CD8-positive, alpha-beta memory T cell (primary cell): ENCODE measurements around the gene CHST3. TPM values are rescaled to one million over a fixed set of nuclear protein-coding genes. Genes with fewer than 3 reads are reported as not detected.

Experiments
- CTCF ChIA-PET: fragments of 350-600 bp; sonication (Branson Sonifier 250); formaldehyde crosslinking; loops from one replicate; lab custom pipeline; 2021; ENCODE audit warnings: antibody characterized with exemption; lab: Charles Lee
- POLR2A ChIA-PET: fragments of 350-600 bp; sonication (Branson Sonifier 250); formaldehyde crosslinking; loops from one replicate; lab custom pipeline; 2021; ENCODE audit warnings: antibody characterized with exemption; lab: Charles Lee
- DNase-seq, 5 donors: peaks; one replicate each; pipeline versions ENCODE4 v3.0.0 to v3.0.0-alpha.2; 2020 to 2022; ENCODE audit warnings: mixed read lengths in 1 of 5
- H3K27ac ChIP-seq: one replicate; pipeline ENCODE4 v1.7.0; 2013; ENCODE audit warnings: low read depth, mild to moderate bottlenecking, low read length, moderate library complexity
- H3K27me3 ChIP-seq: 2 replicates; pipeline ENCODE4 v1.7.0; 2013; ENCODE audit warnings: low read length, mild to moderate bottlenecking; ENCODE audit not compliant: insufficient read depth, poor library complexity, severe bottlenecking
- H3K36me3 ChIP-seq: 2 replicates; pipeline ENCODE4 v1.7.0; 2013; ENCODE audit warnings: mild to moderate bottlenecking, low read length, moderate library complexity; ENCODE audit not compliant: insufficient read depth
- H3K4me1 ChIP-seq: 2 replicates; pipeline ENCODE4 v1.7.0; 2013; ENCODE audit warnings: mild to moderate bottlenecking, low read length, moderate library complexity; ENCODE audit not compliant: insufficient read depth
- H3K4me3 ChIP-seq: 2 replicates; pipeline ENCODE4 v1.7.0; 2013; ENCODE audit warnings: mild to moderate bottlenecking, low read length
- H3K9me3 ChIP-seq: 2 replicates; pipeline ENCODE4 v1.7.0; 2013; ENCODE audit warnings: mild to moderate bottlenecking, low read length
- H3K27ac Mint-ChIP-seq, 8 donors: one replicate each; pipeline ENCODE4 v1.8.0; 2020 to 2021; ENCODE audit warnings: mixed read lengths in 8 of 8, mild to moderate bottlenecking in 6 of 8, inconsistent platforms in 3 of 8, moderate library complexity in 3 of 8
- H3K27me3 Mint-ChIP-seq, 2 donors: one replicate each; pipeline ENCODE4 v1.8.0; 2020 to 2021; ENCODE audit warnings: mixed read lengths in 2 of 2, mild to moderate bottlenecking in 1 of 2, moderate library complexity in 1 of 2
- H3K36me3 Mint-ChIP-seq, 3 donors: one replicate each; pipeline ENCODE4 v1.8.0; 2020 to 2021; ENCODE audit warnings: mixed read lengths in 3 of 3, inconsistent platforms in 1 of 3, mild to moderate bottlenecking in 1 of 3
- H3K4me1 Mint-ChIP-seq, 3 donors: one replicate each; pipeline ENCODE4 v1.8.0; 2020 to 2021; ENCODE audit warnings: mixed read lengths in 3 of 3, inconsistent platforms in 1 of 3, mild to moderate bottlenecking in 1 of 3
- H3K4me3 Mint-ChIP-seq, 7 donors: one replicate each; pipeline ENCODE4 v1.8.0; 2020 to 2021; ENCODE audit warnings: mixed read lengths in 7 of 7, mild to moderate bottlenecking in 6 of 7, moderate library complexity in 4 of 7, inconsistent platforms in 2 of 7
- H3K9me3 Mint-ChIP-seq, 5 donors: one replicate each; pipeline ENCODE4 v1.8.0; 2020 to 2022; ENCODE audit warnings: mixed read lengths in 5 of 5, mild to moderate bottlenecking in 3 of 5, moderate library complexity in 2 of 5, inconsistent platforms in 1 of 5
- polyA plus RNA-seq: library from polyadenylated mRNA; unstranded; fragments of 300-500 nt; fragmentation: Illumina TruSeq; gene quantifications from one replicate; pipeline ENCODE4 v1.2.3, GENCODE V29; 2021
- total RNA-seq, 2 experiments: library from RNA; stranded (reverse); gene quantifications; one replicate each; pipeline ENCODE4 v1.2.3, GENCODE V29; 2021

Gene CHST3
- total and polyA plus RNA-seq, 3 experiments from 2014 or later: 0.07 TPM; not detected in 1

DNA sequence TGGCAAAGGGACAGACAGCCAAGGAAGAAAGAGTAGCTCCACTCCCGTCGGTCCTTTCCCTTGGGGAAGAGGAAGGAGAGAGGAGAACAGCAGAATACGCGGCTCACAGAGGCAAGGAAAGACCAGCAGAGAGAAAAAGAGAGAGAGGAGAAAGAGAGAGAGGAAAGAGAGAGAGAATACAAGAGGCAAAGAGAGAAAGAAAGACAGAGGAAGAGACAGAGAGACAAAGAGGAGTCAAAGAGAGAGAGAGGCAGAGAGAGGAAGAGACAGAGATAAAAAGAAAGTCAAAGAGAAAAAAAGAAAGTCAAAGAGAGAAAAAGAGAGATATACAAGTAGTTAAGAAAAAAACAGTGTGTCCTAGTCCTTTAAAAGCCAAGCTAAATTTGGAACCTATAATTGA lies 23.4 kb upstream of the CHST3 start:
- H3K36me3 ChIP-seq: no peaks in the 10 kb centered on the region
- Mint-ChIP-seq H3K4me1 (peaks cover 4 to 12% (median 6%) of the 10 kb centered on the region in 3 donors), H3K27ac (peak overlapping the region in 1 of 8 donors; percentile 16), H3K4me3 (no peak overlapping the region), H3K27me3 (peaks cover 19 to 34% of the 10 kb centered on the region in 2 donors), H3K9me3 (peaks cover 8 to 56% (median 42%) of the 10 kb centered on the region in 5 donors), H3K36me3 (peaks cover 1 to 47% (median 4%) of the 10 kb centered on the region in 3 donors)
- DNase-seq: no peak
- H3K27ac ChIP-seq: no peak overlapping the region
- no peaks in the 10 kb centered on the region for H3K27me3 ChIP-seq
- CTCF ChIA-PET: no interaction called here
- no peak overlapping the region for H3K4me3 ChIP-seq
- H3K9me3 ChIP-seq: peaks cover 13% of the 10 kb centered on the region
- POLR2A ChIA-PET: no interaction called here
- H3K4me1 ChIP-seq: no peaks in the 10 kb centered on the region

DNA sequence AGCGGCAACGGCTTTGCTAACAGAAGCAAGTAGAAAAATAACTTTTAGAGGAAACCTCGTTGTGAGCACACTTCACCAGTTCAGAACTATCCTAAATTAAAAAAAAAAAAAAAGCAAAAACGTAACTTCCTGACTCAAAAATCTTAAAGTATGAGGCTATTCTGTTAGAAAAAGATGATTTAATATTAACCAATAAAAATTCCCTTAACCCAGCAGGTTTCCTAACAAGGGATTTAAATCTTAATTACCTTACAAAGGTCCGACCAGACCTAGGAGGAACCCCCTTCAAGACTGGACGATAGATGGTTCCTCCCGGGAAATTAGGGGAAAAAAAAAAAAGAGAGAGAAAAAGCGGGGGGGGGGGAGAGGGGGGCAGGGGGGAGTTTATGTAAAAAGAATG lies 22.9 kb upstream of the CHST3 start:
- ChIA-PET POLR2A (no interaction called here), CTCF (no interaction called here)
- peaks cover 18% of the 10 kb centered on the region for H3K9me3 ChIP-seq

DNA sequence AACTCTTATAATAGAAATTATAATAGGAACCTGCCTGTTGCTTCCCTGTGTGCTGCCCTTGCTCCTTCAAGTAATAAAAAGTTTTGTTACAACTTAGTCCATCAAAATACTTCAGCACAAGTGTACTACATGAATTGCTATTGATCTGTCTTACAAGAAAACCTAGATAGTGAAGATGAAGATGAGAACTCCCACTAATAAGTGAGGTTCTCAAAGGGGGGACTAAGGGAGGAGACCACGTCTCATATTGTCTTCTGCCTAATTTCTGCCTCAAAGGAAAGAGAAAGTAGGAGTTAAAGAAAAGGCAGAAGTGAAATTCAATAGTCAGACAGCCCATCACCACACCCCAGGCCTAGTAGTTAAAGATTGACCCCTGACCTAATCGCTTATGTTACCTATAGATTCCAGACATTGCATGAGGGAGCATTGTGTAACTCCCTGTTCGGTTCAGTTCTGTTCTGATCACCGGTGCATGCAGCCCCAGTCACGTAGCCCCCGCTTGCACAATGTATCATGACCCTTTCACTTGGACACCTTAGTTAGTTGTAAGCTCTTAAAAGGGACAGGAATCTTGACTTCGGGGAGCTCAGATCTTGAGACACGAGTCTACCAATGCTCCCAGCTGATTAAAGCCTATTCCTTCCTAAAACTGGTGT lies 18.2 kb upstream of the CHST3 start:
- H3K27me3 Mint-ChIP-seq: peaks cover 3 to 12% of the 10 kb centered on the region in 2 donors
- no peak overlapping the region for H3K27ac Mint-ChIP-seq
- H3K27ac ChIP-seq: no peak overlapping the region
- peaks cover 22 to 73% (median 68%) of the 10 kb centered on the region in 5 donors for H3K9me3 Mint-ChIP-seq
- ChIA-PET CTCF (no interaction called here), POLR2A (no interaction called here)
- DNase-seq: peak in 1 of 5 donors; percentile 8
- no peaks in the 10 kb centered on the region for H3K4me1 Mint-ChIP-seq
- peaks cover 6 to 36% (median 7%) of the 10 kb centered on the region in 3 donors for H3K36me3 Mint-ChIP-seq
- no peak overlapping the region for H3K4me3 Mint-ChIP-seq
- H3K36me3 ChIP-seq: no peaks in the 10 kb centered on the region
- H3K9me3 ChIP-seq: peaks cover 24% of the 10 kb centered on the region
- no peaks in the 10 kb centered on the region for H3K27me3 ChIP-seq
- H3K4me3 ChIP-seq: no peak overlapping the region
- H3K4me1 ChIP-seq: no peaks in the 10 kb centered on the region

More for the DNA sequence above, 22.9 kb upstream of the CHST3 start:
- Mint-ChIP-seq H3K36me3 (peaks cover 3 to 47% (median 8%) of the 10 kb centered on the region in 3 donors), H3K27ac (no peak overlapping the region), H3K27me3 (peaks cover 22 to 31% of the 10 kb centered on the region in 2 donors), H3K4me1 (peaks cover 4 to 12% (median 6%) of the 10 kb centered on the region in 3 donors), H3K4me3 (no peak overlapping the region), H3K9me3 (peaks cover 13 to 62% (median 47%) of the 10 kb centered on the region in 5 donors)
- Histone ChIP-seq H3K36me3 (no peaks in the 10 kb centered on the region), H3K4me1 (no peaks in the 10 kb centered on the region), H3K27me3 (no peaks in the 10 kb centered on the region), H3K27ac (no peak overlapping the region), H3K4me3 (no peak overlapping the region)
- DNase-seq: no peak

DNA sequence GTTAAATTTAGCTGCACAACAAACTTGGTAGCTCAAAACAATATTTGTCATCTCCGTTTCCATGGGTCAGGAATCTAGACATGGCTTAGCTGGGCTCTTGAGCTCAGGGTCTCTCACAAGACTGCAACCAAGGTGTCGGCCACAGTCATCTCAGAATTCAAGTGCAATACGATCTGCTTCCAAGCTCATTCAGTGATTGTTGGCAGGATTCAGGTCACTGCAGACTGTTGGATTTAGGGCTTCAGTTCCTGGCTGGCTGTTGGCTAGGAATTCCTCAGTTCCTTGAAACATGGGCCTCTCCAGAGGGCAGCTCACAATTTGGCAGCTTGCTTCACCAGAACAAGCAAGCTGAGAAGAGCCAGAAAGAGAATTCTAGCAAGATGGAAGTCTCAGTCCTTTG lies 17.5 kb upstream of the CHST3 start:
- Histone ChIP-seq H3K27ac (no peak overlapping the region), H3K27me3 (no peaks in the 10 kb centered on the region), H3K36me3 (no peaks in the 10 kb centered on the region), H3K4me1 (no peaks in the 10 kb centered on the region), H3K4me3 (no peak overlapping the region), H3K9me3 (peaks cover 24% of the 10 kb centered on the region)
- H3K9me3 Mint-ChIP-seq: peaks cover 22 to 68% (median 64%) of the 10 kb centered on the region in 5 donors
- no peak overlapping the region for H3K27ac Mint-ChIP-seq
- DNase-seq: no peak
- no peaks in the 10 kb centered on the region for H3K4me1 Mint-ChIP-seq
- no peak overlapping the region for H3K4me3 Mint-ChIP-seq
- H3K36me3 Mint-ChIP-seq: peaks cover 6 to 34% (median 7%) of the 10 kb centered on the region in 3 donors
- ChIA-PET POLR2A (interaction anchor here (0.7 kb wide), 1 partner anchor 11 kb away, joined by 4 read pairs; no protein-coding TSS in a partner anchor), CTCF (no interaction called here)
- H3K27me3 Mint-ChIP-seq: peaks cover 0 to 12% of the 10 kb centered on the region in 2 donors

DNA sequence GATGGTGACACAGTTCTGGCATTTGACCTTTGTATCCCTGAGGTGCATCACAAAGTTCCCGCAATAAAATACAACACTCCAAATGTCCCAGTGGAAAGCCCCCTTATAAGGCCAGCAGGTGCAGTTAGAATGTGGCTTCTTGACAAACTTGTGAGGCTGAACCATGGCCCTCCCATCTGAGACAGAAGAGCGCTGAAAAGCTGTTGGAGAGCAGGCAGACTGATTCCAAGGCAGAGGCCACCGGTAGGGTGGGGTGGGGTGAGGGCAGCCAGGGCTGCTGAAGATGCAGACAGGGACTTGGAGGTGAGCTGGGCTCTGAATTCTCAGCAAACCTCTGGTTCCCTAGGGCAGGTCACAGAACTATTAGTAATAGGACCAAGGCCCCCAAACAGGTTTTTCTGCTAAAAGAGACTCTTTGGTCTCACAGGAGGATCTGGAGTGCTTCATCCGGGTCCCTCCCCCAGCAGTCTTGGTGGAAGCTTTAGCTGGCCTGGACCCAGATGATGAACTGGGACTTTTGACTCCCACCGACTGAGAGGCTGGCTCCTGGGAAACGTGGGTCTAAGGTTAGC lies 15.6 kb upstream of the CHST3 start:
- Mint-ChIP-seq H3K27ac (no peak overlapping the region), H3K36me3 (peaks cover 6 to 25% (median 7%) of the 10 kb centered on the region in 3 donors), H3K9me3 (peaks cover 17 to 58% (median 50%) of the 10 kb centered on the region in 5 donors), H3K27me3 (peaks cover 0 to 11% of the 10 kb centered on the region in 2 donors), H3K4me1 (no peaks in the 10 kb centered on the region), H3K4me3 (no peak overlapping the region)
- H3K4me1 ChIP-seq: no peaks in the 10 kb centered on the region
- POLR2A ChIA-PET: no interaction called here
- peaks cover 24% of the 10 kb centered on the region for H3K9me3 ChIP-seq
- no peaks in the 10 kb centered on the region for H3K36me3 ChIP-seq
- H3K27me3 ChIP-seq: no peaks in the 10 kb centered on the region
- H3K27ac ChIP-seq: no peak overlapping the region
- no peak for DNase-seq
- CTCF ChIA-PET: no interaction called here
- H3K4me3 ChIP-seq: no peak overlapping the region

DNA sequence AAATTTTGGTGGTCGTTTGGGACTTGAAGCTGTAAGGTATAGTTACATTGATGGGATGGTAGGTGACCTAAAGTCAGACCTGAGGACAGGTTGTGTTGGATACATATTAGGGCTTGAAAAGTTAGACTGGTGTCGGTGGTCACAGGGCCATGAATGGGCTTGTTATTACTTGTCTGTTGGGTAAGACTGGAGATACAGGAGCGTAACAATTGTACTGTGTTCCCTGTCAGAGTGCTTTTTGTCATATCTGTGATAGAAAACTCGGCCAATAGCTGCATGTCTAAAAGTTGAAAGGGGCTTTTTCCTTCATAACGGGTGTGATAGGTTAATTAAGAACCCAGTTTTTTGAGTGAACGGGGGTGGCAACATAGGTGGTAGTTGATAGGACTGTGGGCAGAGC lies 13.5 kb upstream of the CHST3 start:
- H3K27ac Mint-ChIP-seq: no peak overlapping the region
- no peak overlapping the region for H3K4me3 ChIP-seq
- no peak overlapping the region for H3K4me3 Mint-ChIP-seq
- H3K36me3 ChIP-seq: no peaks in the 10 kb centered on the region
- H3K4me1 ChIP-seq: no peaks in the 10 kb centered on the region
- H3K9me3 ChIP-seq: peaks cover 12% of the 10 kb centered on the region
- no peak for DNase-seq
- no peak overlapping the region for H3K27ac ChIP-seq
- H3K27me3 Mint-ChIP-seq: peaks cover 5 to 13% of the 10 kb centered on the region in 2 donors
- H3K27me3 ChIP-seq: no peaks in the 10 kb centered on the region
- CTCF ChIA-PET: no interaction called here
- POLR2A ChIA-PET: no interaction called here
- H3K36me3 Mint-ChIP-seq: peaks cover 6 to 37% (median 6%) of the 10 kb centered on the region in 3 donors
- H3K9me3 Mint-ChIP-seq: peaks cover 27 to 51% (median 42%) of the 10 kb centered on the region in 5 donors
- H3K4me1 Mint-ChIP-seq: no peaks in the 10 kb centered on the region

DNA sequence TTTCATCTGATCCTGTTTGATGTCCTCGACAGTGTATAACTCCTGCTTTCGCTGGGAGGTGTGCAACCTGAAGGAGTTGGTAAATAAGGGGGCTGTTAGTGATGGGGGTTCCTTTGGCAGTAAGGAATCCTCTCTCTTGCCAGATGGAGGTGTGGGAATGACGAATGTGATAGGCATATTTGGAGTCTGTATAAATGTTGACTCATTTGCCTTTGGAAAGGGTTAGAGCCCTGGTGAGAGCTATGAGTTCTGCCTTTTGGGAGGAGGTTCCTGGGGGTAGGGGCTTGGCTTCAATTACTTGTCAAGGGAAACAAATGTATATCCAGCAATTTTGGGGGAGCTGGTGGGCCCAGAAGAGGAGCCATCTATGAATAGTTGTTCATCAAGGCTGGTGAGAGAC lies 11.4 kb upstream of the CHST3 start:
- no peak overlapping the region for H3K4me3 Mint-ChIP-seq
- DNase-seq: no peak
- H3K36me3 Mint-ChIP-seq: peaks cover 0 to 30% (median 0%) of the 10 kb centered on the region in 3 donors
- H3K4me1 ChIP-seq: no peaks in the 10 kb centered on the region
- H3K9me3 Mint-ChIP-seq: peaks cover 13 to 36% (median 23%) of the 10 kb centered on the region in 5 donors
- H3K4me3 ChIP-seq: no peak overlapping the region
- H3K27ac Mint-ChIP-seq: no peak overlapping the region
- no peaks in the 10 kb centered on the region for H3K36me3 ChIP-seq
- CTCF ChIA-PET: no interaction called here
- POLR2A ChIA-PET: no interaction called here
- no peak overlapping the region for H3K27ac ChIP-seq
- no peaks in the 10 kb centered on the region for H3K9me3 ChIP-seq
- H3K4me1 Mint-ChIP-seq: no peaks in the 10 kb centered on the region
- H3K27me3 Mint-ChIP-seq: peaks cover 9 to 10% of the 10 kb centered on the region in 2 donors
- no peaks in the 10 kb centered on the region for H3K27me3 ChIP-seq

DNA sequence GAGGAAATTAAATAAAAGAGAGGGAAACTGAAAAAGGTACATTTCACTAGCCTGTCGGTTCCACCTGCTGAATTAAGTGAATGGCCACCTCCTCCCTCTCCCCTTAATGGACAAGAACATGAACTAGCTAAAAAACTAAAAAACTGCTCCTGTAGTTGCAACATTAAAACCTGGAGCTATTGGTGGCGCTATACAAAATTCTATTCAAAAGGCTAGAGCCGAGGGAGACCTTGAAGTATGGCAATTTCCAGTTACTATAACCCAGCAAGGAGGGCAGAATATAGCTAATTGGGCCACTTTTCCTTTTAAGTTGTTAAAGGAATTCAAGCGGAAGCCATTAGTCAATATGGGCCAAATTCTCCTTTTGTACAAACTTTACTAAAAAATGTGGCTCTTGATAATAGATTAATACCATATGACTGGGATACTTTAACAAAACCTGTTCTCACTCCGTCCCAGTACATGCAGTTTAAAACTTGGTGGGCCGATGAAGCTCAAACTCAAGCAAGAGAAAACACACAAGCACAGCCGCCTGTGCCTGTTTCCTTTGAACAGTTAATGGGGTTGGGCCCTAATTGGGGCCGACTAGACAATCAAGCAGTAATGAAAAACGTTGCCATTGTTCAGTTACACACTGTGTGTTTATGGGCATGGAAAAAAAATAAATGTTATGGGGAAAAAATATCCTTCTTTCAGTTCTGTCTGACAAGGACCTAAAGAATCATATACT lies 6.5 kb upstream of the CHST3 start:
- Mint-ChIP-seq H3K27ac (no peak overlapping the region), H3K27me3 (peaks cover 14 to 29% of the 10 kb centered on the region in 2 donors), H3K4me3 (no peak overlapping the region), H3K4me1 (no peaks in the 10 kb centered on the region), H3K36me3 (peaks cover 0 to 17% (median 0%) of the 10 kb centered on the region in 3 donors), H3K9me3 (peaks cover 4 to 18% (median 14%) of the 10 kb centered on the region in 5 donors)
- CTCF ChIA-PET: no interaction called here
- DNase-seq: no peak
- H3K4me1 ChIP-seq: no peaks in the 10 kb centered on the region
- H3K27me3 ChIP-seq: no peaks in the 10 kb centered on the region
- no peaks in the 10 kb centered on the region for H3K36me3 ChIP-seq
- POLR2A ChIA-PET: interaction anchor here (0.6 kb wide), 1 partner anchor 11 kb away, joined by 4 read pairs; no protein-coding TSS in a partner anchor
- H3K27ac ChIP-seq: no peak overlapping the region
- no peaks in the 10 kb centered on the region for H3K9me3 ChIP-seq
- no peak overlapping the region for H3K4me3 ChIP-seq
